Measurements from ENCODE around the gene CARM1. TPM values are rescaled to one million over a fixed set of nuclear protein-coding genes. Genes with fewer than 3 reads are reported as not detected.
A peak's percentile ranks its signal among the peaks of the same experiment; 100 is the strongest.

The CARM1 gene
- total RNA-seq, 1 donor, result 33.7 TPM

DNA sequence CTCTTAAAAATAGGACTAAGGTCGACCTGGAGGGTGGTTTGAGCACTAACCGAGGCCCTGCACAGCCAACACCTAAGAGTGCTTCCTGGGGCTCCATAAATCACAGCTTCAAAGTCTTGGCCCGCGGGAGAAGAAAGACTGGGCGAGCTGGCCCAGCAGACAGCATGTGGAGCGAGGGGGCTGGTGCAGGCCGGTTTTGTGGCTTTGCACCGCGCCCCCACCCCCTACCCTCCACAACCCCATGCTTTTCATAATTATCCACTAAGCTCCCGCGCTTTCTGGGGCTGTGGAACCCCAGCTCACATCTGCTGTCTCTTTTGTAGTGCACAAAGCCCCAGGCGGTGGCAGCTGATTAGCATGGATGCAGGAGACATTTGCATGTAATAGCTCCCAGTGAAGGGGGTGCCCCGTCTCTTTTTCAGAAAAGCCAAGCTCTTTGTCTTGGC, 17.1 kb downstream of the CARM1 start:
- Histone ChIP-seq H3K36me3 (ENCODE audit: insufficient read depth, low read length) (no peaks in the 10 kb centered on the region), H3K27ac (ENCODE audit: low read depth, low read length) (no peak overlapping the region), H3K4me1 (ENCODE audit: insufficient read depth, low read length) (no peaks in the 10 kb centered on the region), H4K20me1 (ENCODE audit: insufficient read depth, low read length) (peaks cover 54% of the 10 kb centered on the region), H3K27me3 (ENCODE audit: insufficient read depth, low read length) (no peaks in the 10 kb centered on the region), H2AFZ (ENCODE audit: low read length) (no peak overlapping the region), H3K79me2 (ENCODE audit: insufficient read depth, low read length) (peaks cover 71% of the 10 kb centered on the region), H3K4me2 (ENCODE audit: insufficient read depth, low read length) (no peak overlapping the region), H3K9me3 (ENCODE audit: low read depth, low read length) (no peaks in the 10 kb centered on the region), H3K4me3 (ENCODE audit: insufficient read depth, low read length) (no peak overlapping the region)
- peak; percentile 29 for DNase-seq (ENCODE audit: insufficient read length, low spot score, missing footprints)
- TF ChIP-seq, protein P1, sequence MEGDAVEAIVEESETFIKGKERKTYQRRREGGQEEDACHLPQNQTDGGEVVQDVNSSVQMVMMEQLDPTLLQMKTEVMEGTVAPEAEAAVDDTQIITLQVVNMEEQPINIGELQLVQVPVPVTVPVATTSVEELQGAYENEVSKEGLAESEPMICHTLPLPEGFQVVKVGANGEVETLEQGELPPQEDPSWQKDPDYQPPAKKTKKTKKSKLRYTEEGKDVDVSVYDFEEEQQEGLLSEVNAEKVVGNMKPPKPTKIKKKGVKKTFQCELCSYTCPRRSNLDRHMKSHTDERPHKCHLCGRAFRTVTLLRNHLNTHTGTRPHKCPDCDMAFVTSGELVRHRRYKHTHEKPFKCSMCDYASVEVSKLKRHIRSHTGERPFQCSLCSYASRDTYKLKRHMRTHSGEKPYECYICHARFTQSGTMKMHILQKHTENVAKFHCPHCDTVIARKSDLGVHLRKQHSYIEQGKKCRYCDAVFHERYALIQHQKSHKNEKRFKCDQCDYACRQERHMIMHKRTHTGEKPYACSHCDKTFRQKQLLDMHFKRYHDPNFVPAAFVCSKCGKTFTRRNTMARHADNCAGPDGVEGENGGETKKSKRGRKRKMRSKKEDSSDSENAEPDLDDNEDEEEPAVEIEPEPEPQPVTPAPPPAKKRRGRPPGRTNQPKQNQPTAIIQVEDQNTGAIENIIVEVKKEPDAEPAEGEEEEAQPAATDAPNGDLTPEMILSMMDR (IDR thresholded peaks at IDR 0.05; ENCODE audit: extremely low read depth, low read depth, low read length), result no peak

DNA sequence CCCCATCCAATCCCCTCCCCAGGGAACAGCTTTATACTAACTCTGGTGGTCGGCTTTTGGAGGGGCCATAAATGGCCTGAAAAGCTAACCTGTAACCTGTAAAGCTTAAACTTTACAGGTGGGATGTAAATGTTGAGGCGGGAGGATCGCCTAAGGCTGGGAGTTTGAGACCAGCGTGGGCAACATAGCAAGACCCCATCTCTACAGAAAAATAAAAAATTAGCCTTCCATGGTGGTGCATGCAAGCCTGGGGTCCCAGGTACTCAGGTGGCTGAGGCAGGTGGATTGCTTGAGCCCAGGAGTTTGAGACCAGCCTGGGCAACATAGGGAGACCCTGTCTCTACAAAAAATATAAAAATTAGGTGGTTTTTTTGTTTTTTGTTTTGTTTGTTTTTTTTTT, 18.5 kb downstream of the CARM1 start:
- peaks cover 77% of the 10 kb centered on the region for H3K79me2 ChIP-seq (ENCODE audit: insufficient read depth, low read length)
- no peak overlapping the region for H3K27ac ChIP-seq (ENCODE audit: low read depth, low read length)
- H2AFZ ChIP-seq (ENCODE audit: low read length), result no peak overlapping the region
- TF ChIP-seq, protein P1 (IDR thresholded peaks at IDR 0.05; ENCODE audit: extremely low read depth, low read depth, low read length), result no peak
- H3K4me3 ChIP-seq (ENCODE audit: insufficient read depth, low read length), result no peak overlapping the region
- H3K27me3 ChIP-seq (ENCODE audit: insufficient read depth, low read length), result no peaks in the 10 kb centered on the region
- DNase-seq (ENCODE audit: insufficient read length, low spot score, missing footprints), result no peak
- H3K4me1 ChIP-seq (ENCODE audit: insufficient read depth, low read length), result no peaks in the 10 kb centered on the region
- H3K4me2 ChIP-seq (ENCODE audit: insufficient read depth, low read length), result no peak overlapping the region
- H3K9me3 ChIP-seq (ENCODE audit: low read depth, low read length), result no peaks in the 10 kb centered on the region
- no peaks in the 10 kb centered on the region for H3K36me3 ChIP-seq (ENCODE audit: insufficient read depth, low read length)
- H4K20me1 ChIP-seq (ENCODE audit: insufficient read depth, low read length), result peaks cover 54% of the 10 kb centered on the region

DNA sequence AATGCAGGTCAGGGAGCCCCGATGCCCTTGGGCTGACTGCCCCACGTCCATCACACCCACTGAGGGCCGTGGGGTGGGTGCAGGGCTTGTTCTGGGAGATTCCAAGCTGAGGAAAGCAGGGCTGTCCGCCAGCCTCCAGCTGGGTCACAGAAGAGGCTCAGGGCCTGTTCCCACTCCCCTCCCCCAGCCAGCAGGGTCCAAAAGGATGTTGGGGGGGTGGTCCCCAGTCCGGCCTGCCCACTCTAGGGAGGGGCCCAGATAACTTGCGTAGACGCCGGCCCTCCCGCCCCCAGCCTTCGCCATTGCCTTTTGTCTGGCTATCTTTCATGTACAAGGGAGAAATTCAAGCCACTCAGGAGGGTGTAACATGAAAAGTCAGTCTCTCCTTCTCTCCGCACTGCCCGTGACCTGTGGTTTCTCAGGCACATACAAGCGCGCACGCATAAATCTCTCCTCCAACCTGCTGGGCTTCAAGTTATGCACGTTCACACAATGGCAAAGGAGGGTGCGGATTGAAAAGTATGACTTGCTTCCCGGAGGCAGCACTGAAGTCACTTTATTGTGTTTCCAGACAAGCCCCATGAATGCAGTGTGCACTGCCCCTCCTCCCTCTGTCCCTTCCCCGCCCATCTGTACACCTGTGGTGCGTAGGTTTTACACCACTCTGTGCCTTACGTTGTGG, 20.2 kb downstream of the CARM1 start:
- no peak overlapping the region for H3K27ac ChIP-seq (ENCODE audit: low read depth, low read length)
- no peaks in the 10 kb centered on the region for H3K9me3 ChIP-seq (ENCODE audit: low read depth, low read length)
- no peaks in the 10 kb centered on the region for H3K27me3 ChIP-seq (ENCODE audit: insufficient read depth, low read length)
- no peak overlapping the region for H3K4me2 ChIP-seq (ENCODE audit: insufficient read depth, low read length)
- TF ChIP-seq, protein P1 (IDR thresholded peaks at IDR 0.05; ENCODE audit: extremely low read depth, low read depth, low read length), result no peak
- H2AFZ ChIP-seq (ENCODE audit: low read length), result no peak overlapping the region
- H4K20me1 ChIP-seq (ENCODE audit: insufficient read depth, low read length), result peaks cover 63% of the 10 kb centered on the region
- no peaks in the 10 kb centered on the region for H3K4me1 ChIP-seq (ENCODE audit: insufficient read depth, low read length)
- peak; percentile 42 for DNase-seq (ENCODE audit: insufficient read length, low spot score, missing footprints)
- H3K36me3 ChIP-seq (ENCODE audit: insufficient read depth, low read length), result no peaks in the 10 kb centered on the region
- no peak overlapping the region for H3K4me3 ChIP-seq (ENCODE audit: insufficient read depth, low read length)
- peaks cover 80% of the 10 kb centered on the region for H3K79me2 ChIP-seq (ENCODE audit: insufficient read depth, low read length)

DNA sequence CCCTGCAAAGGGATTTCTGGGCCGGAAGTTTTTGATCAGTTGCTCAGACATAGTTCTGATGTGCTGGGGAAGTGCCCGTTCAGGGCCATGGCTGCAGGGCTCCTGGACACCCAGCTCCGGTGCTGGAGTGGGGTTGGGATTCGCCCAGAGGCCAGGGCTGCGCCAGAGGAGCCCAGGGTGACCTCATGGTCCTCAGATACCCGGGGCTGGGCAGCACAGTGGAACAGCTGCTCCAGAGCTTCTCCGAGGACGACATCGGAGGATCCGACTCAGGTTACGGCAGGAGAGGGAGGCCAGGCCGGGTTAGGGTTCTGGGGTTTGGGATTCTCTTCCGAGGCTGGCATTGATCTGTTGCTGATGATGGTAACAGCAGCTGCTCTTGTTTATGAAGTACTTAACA, 20.9 kb downstream of the CARM1 start:
- Histone ChIP-seq H3K79me2 (ENCODE audit: insufficient read depth, low read length) (peaks cover 80% of the 10 kb centered on the region), H4K20me1 (ENCODE audit: insufficient read depth, low read length) (peaks cover 64% of the 10 kb centered on the region)
- peak; percentile 80 for DNase-seq (ENCODE audit: insufficient read length, low spot score, missing footprints)

More for the DNA sequence above, 20.9 kb downstream of the CARM1 start:
- no peaks in the 10 kb centered on the region for H3K4me1 ChIP-seq (ENCODE audit: insufficient read depth, low read length)
- H3K9me3 ChIP-seq (ENCODE audit: low read depth, low read length), result no peaks in the 10 kb centered on the region
- no peak overlapping the region for H3K27ac ChIP-seq (ENCODE audit: low read depth, low read length)
- no peaks in the 10 kb centered on the region for H3K27me3 ChIP-seq (ENCODE audit: insufficient read depth, low read length)
- H3K36me3 ChIP-seq (ENCODE audit: insufficient read depth, low read length), result no peaks in the 10 kb centered on the region
- H3K4me3 ChIP-seq (ENCODE audit: insufficient read depth, low read length), result no peak overlapping the region
- TF ChIP-seq, protein P1 (IDR thresholded peaks at IDR 0.05; ENCODE audit: extremely low read depth, low read depth, low read length), result no peak
- H2AFZ ChIP-seq (ENCODE audit: low read length), result no peak overlapping the region
- no peak overlapping the region for H3K4me2 ChIP-seq (ENCODE audit: insufficient read depth, low read length)

All from osteoblast (primary cell).